Spleen (tissue), 11 donors: ENCODE data around the gene PTPN22. TPM values are rescaled to one million over a fixed set of nuclear protein-coding genes. Genes with fewer than 3 reads are reported as not detected.

ENCODE experiments used
- DNase-seq: peaks from one replicate; pipeline ENCODE4 v3.0.0-alpha.2; 2020
- H3K27ac ChIP-seq, 8 donors: fragments of 200-600 bp; sonication (generic) in 7 of 8; 1 replicate in 4 of 8; 2 replicates in 4 of 8; pipeline versions ENCODE4 v1.5.0 to v1.8.0; 2016 to 2021; ENCODE audit warnings: inconsistent platforms in 4 of 8, mild to moderate bottlenecking in 4 of 8, moderate library complexity in 1 of 8
- H3K27me3 ChIP-seq, 7 donors: fragments of 200-600 bp; sonication (generic) in 6 of 7; replicated peaks in 1 of 7; 1 replicate in 4 of 7; 2 replicates in 3 of 7; pipeline versions ENCODE4 v1.5.0 to v1.8.0; 2016 to 2021; ENCODE audit warnings: inconsistent platforms in 3 of 7, mild to moderate bottlenecking in 1 of 7
- H3K36me3 ChIP-seq, 6 donors: fragments of 200-600 bp; sonication (generic) in 5 of 6; 1 replicate in 4 of 6; 2 replicates in 2 of 6; pipeline versions ENCODE4 v1.5.0 to v1.8.0; 2016 to 2021; ENCODE audit warnings: inconsistent platforms in 2 of 6
- H3K4me1 ChIP-seq, 6 donors: fragments of 200-600 bp; sonication (generic) in 5 of 6; 1 replicate in 3 of 6; 2 replicates in 3 of 6; pipeline versions ENCODE4 v1.5.0 to v1.8.0; 2016 to 2021; ENCODE audit warnings: inconsistent platforms in 3 of 6
- H3K4me3 ChIP-seq, 8 donors: fragments of 200-600 bp; sonication (generic) in 7 of 8; 1 replicate in 4 of 8; 2 replicates in 4 of 8; pipeline versions ENCODE4 v1.5.0 to v1.8.0; 2016 to 2021; ENCODE audit warnings: inconsistent platforms in 4 of 8, mild to moderate bottlenecking in 4 of 8, moderate library complexity in 2 of 8
- H3K9me3 ChIP-seq, 8 donors: fragments of 200-600 bp; sonication (generic) in 7 of 8; 1 replicate in 4 of 8; 2 replicates in 4 of 8; pipeline versions ENCODE4 v1.5.0 to v1.8.0; 2016 to 2021; ENCODE audit warnings: inconsistent platforms in 4 of 8
- POLR2A ChIP-seq, 3 donors: fragments of 450-650 bp; IDR thresholded peaks; one replicate each; pipeline ENCODE4 v1.5.1; 2017; ENCODE audit warnings: antibody characterized with exemption in 3 of 3, mild to moderate bottlenecking in 1 of 3
- POLR2AphosphoS5 ChIP-seq, 3 donors: sonication (generic); formaldehyde crosslinking; IDR thresholded peaks; one replicate each; pipeline ENCODE4 v1.5.1; 2017; ENCODE audit warnings: antibody characterized with exemption in 3 of 3
- WGBS, 5 donors: extraction: QIAGEN DNeasy Blood & Tissue Kit in 3 of 5; methylation state at CpG; one replicate each; pipeline versions ENCODE4 v1.1.5 to v1.1.7; 2013 to 2018; 5-methylcytosine and 5-hydroxymethylcytosine counted together
- intact Hi-C: fragments of 100-400 bp; cut with DNase I; formaldehyde crosslinking; loops from one replicate; pipeline ENCODE4 v1.15.0; 2023; ENCODE audit warnings: low total_unique reads
- polyA plus RNA-seq, 3 donors: library from polyadenylated mRNA; stranded (reverse); fragments of 200-250 nt; gene quantifications; one replicate each; pipeline ENCODE4 v1.2.1, GENCODE V29; 2013
- total RNA-seq, 7 donors: library from RNA; depleted of rRNA in 3 of 7; stranded (reverse); fragments of >200 nt in 3 of 7; fragmentation: NEBNext Ultra II Directional in 4 of 7; extraction: Animal tissue kit (Norgen Biotek cat#: 25700) in 4 of 7; gene quantifications; one replicate each; pipeline versions ENCODE4 v1.1.0 to v1.2.1, GENCODE V29; 2016 to 2021
- TF ChIP-seq, protein P1 (sequence below), 11 experiments: fragments of 200-600 bp in 7 of 11; fragments of 450-650 bp in 4 of 11; sonication (generic) in 4 of 11; IDR thresholded peaks in 8 of 11; conservative IDR thresholded peaks in 3 of 11; 1 replicate in 7 of 11; 2 replicates in 4 of 11; pipeline versions ENCODE4 v1.4.0 to v1.8.0; 2016 to 2021; ENCODE audit warnings: antibody characterized with exemption in 11 of 11, inconsistent platforms in 4 of 11, mild to moderate bottlenecking in 1 of 11
- donor health status: healthy with polysubstance abuse.
- donor health status: DM: no; HTN: no; CAD: no; lungs with moderate emphysema.
- donor health status: DM: no; HTN: no; CAD: no.
- donor health status: Bipolar disorder and iron deficiency.
- donor health status: healthy.
- donor health status: DM: no; HTN: no; CAD: no.
- donor health status: DM: yes; HTN: yes; CAD: no.

Gene PTPN22
- total and polyA plus RNA-seq, 10 donors: 10.4 to 42.9 (median 25.4) TPM

DNA sequence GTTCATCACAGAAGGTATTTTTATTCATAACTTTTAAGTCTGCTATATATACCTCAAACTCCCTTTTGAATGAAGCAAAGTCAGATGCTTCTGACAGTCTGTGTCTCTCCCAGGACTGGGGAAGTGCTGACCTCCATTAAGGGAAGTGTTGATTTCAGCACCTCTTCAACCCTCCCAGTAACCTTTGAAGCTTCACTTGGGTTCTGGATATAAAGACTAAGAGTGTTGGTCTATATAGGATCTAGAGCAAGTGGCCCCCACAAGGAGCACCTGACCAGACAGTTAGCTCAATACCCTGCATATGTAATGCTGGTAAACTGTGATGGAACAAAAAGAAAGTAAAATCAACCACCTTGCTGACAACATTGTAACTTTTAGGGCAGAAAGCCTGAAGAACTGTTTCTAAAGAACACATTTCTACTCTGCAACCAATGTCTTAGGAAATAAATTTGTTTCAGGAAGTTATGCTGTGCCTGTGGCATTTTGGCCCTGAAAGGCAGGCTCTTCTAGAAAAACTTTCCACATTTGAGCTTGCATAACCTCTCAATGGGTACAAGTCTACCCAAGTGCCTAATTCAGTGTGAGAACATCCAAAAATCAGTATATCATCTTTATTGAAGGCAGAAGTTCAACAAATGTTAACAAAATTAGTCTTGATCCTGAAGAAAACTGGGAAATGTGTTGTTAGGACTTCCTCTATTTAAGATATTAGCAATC is 865 bp upstream of the PTPN22 start:
- Histone ChIP-seq H3K9me3 (no peaks in the 10 kb centered on the region), H3K4me3 (peak overlapping the region in 1 of 8 donors; percentile 65), H3K4me1 (peaks cover 0 to 89% (median 56%) of the 10 kb centered on the region in 6 donors), H3K36me3 (no peaks in the 10 kb centered on the region), H3K27me3 (no peaks in the 10 kb centered on the region), H3K27ac (peak overlapping the region; percentile 58 to 93 (median 88))
- no peak for DNase-seq
- TF ChIP-seq, protein P1, sequence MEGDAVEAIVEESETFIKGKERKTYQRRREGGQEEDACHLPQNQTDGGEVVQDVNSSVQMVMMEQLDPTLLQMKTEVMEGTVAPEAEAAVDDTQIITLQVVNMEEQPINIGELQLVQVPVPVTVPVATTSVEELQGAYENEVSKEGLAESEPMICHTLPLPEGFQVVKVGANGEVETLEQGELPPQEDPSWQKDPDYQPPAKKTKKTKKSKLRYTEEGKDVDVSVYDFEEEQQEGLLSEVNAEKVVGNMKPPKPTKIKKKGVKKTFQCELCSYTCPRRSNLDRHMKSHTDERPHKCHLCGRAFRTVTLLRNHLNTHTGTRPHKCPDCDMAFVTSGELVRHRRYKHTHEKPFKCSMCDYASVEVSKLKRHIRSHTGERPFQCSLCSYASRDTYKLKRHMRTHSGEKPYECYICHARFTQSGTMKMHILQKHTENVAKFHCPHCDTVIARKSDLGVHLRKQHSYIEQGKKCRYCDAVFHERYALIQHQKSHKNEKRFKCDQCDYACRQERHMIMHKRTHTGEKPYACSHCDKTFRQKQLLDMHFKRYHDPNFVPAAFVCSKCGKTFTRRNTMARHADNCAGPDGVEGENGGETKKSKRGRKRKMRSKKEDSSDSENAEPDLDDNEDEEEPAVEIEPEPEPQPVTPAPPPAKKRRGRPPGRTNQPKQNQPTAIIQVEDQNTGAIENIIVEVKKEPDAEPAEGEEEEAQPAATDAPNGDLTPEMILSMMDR (IDR thresholded peaks at IDR 0.05 in 8 of 11, conservative IDR thresholded peaks at IDR 0.05 in 3 of 11): no peak
- no peak for TF ChIP-seq POLR2AphosphoS5 (IDR thresholded peaks at IDR 0.05)
- no peak for TF ChIP-seq POLR2A (IDR thresholded peaks at IDR 0.05)
- intact Hi-C loops: no loop called here

- TF ChIP-seq, protein P1 (IDR thresholded peaks at IDR 0.05 in 8 of 11, conservative IDR thresholded peaks at IDR 0.05 in 3 of 11): no peak
- TF ChIP-seq POLR2A (IDR thresholded peaks at IDR 0.05) (no peak), POLR2AphosphoS5 (IDR thresholded peaks at IDR 0.05) (no peak)
- 56 to 67% (median 57%) methylated on average over 3 of the region's 3 CpGs for WGBS, 5 donors
- Histone ChIP-seq H3K36me3 (peaks cover 0 to 6% (median 0%) of the 10 kb centered on the region in 6 donors), H3K27me3 (no peaks in the 10 kb centered on the region), H3K27ac (peak overlapping the region; percentile 58 to 93 (median 88)), H3K9me3 (no peaks in the 10 kb centered on the region), H3K4me1 (peaks cover 0 to 97% (median 67%) of the 10 kb centered on the region in 6 donors), H3K4me3 (peak overlapping the region; percentile 16 to 65 (median 33))
- no peak for DNase-seq
- intact Hi-C loops: no loop called here
Observed at GRCh38 chr1:113870778-113871177, 734 bp downstream of the PTPN22 start.

- intact Hi-C loops: no loop called here
- WGBS, 5 donors: 90 to 93% (median 91%) methylated on average over 4 of the region's 4 CpGs
- no peak for TF ChIP-seq POLR2AphosphoS5 (IDR thresholded peaks at IDR 0.05)
- TF ChIP-seq, protein P1 (IDR thresholded peaks at IDR 0.05 in 8 of 11, conservative IDR thresholded peaks at IDR 0.05 in 3 of 11): no peak
- no peak for TF ChIP-seq POLR2A (IDR thresholded peaks at IDR 0.05)
- Histone ChIP-seq H3K9me3 (no peaks in the 10 kb centered on the region), H3K36me3 (peaks cover 0 to 6% (median 0%) of the 10 kb centered on the region in 6 donors), H3K27ac (peak overlapping the region in 3 of 8 donors; percentile 91 to 93 (median 93)), H3K4me1 (peaks cover 0 to 91% (median 53%) of the 10 kb centered on the region in 6 donors), H3K4me3 (peak overlapping the region in 1 of 8 donors; percentile 65), H3K27me3 (no peaks in the 10 kb centered on the region)
- no peak for DNase-seq
Observed at GRCh38 chr1:113868387-113869083, 3.0 kb downstream of the PTPN22 start.

DNA sequence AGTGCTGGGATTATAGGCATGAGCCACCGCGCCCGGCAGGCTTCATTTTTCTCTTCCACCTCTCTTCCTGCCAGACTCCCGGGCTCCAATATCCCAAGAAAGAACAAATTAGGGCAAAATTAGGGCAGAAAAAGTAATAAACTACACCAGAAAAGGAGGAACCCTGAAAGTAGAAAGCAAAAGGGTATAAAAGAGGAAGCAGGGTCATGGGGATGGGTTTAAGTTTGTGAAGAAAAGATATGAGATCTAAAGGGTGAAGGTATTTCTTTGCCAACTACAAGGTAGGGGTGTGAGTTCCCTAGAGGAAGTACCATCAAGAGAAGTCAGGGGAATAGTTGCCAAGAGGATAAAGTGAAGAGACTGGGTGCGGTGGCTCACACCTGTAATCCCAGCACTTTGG is 9.9 kb downstream of the PTPN22 start:
- WGBS, 5 donors: 88 to 96% (median 96%) methylated on average over 5 of the region's 5 CpGs
- DNase-seq: no peak
- intact Hi-C loops: no loop called here
- no peaks in the 10 kb centered on the region for H3K9me3 ChIP-seq
- no peak overlapping the region for H3K4me3 ChIP-seq
- no peaks in the 10 kb centered on the region for H3K27me3 ChIP-seq
- H3K27ac ChIP-seq: peak overlapping the region in 7 of 8 donors; percentile 37 to 80 (median 75)
- TF ChIP-seq, protein P1 (IDR thresholded peaks at IDR 0.05 in 8 of 11, conservative IDR thresholded peaks at IDR 0.05 in 3 of 11): no peak
- TF ChIP-seq POLR2AphosphoS5 (IDR thresholded peaks at IDR 0.05): no peak
- TF ChIP-seq POLR2A (IDR thresholded peaks at IDR 0.05): no peak
- peaks cover 32 to 91% (median 60%) of the 10 kb centered on the region in 6 donors for H3K4me1 ChIP-seq
- H3K36me3 ChIP-seq: peaks cover 0 to 18% (median 0%) of the 10 kb centered on the region in 6 donors
